OCI-LY1 (cell line): ENCODE measurements around the gene TNS3.

Source experiments
- H2AFZ ChIP-seq: fragments of 200-600 bp; sonication (generic), shearing (Covaris generic); 2 replicates; pipeline ENCODE4 v1.6.0; 2014; ENCODE audit warnings: antibody characterized with exemption, mild to moderate bottlenecking, low read length
- H3F3A ChIP-seq: fragments of 200-600 bp; sonication (generic), shearing (Covaris generic); 2 replicates; pipeline ENCODE4 v1.6.0; 2014; ENCODE audit warnings: mild to moderate bottlenecking, antibody characterized with exemption, low read length, moderate library complexity; ENCODE audit not compliant: insufficient read depth
- H3K27ac ChIP-seq: fragments of 200-600 bp; sonication (generic); 2 replicates; pipeline ENCODE4 v1.5.1; 2014; ENCODE audit warnings: low read length, mixed run types, mild to moderate bottlenecking, low read depth; ENCODE audit not compliant: poor library complexity, severe bottlenecking
- H3K27me3 ChIP-seq: fragments of 200-600 bp; sonication (generic); 2 replicates; pipeline ENCODE4 v1.6.0; 2014; ENCODE audit warnings: antibody characterized with exemption, mild to moderate bottlenecking, low read length, moderate library complexity; ENCODE audit not compliant: insufficient read depth
- H3K36me3 ChIP-seq: fragments of 200-600 bp; sonication (generic); 2 replicates; pipeline ENCODE4 v1.6.1; 2014; ENCODE audit warnings: mild to moderate bottlenecking, antibody characterized with exemption, low read length, moderate library complexity, mixed read lengths; ENCODE audit not compliant: insufficient read depth
- H3K4me1 ChIP-seq: fragments of 200-600 bp; sonication (generic); 2 replicates; pipeline ENCODE4 v1.5.1; 2014; ENCODE audit warnings: mild to moderate bottlenecking, low read length, moderate library complexity; ENCODE audit not compliant: insufficient read depth, severe bottlenecking
- H3K4me2 ChIP-seq: fragments of 200-600 bp; sonication (generic), shearing (Covaris generic); 2 replicates; pipeline ENCODE4 v1.6.1; 2014; ENCODE audit warnings: low read length
- H3K4me3 ChIP-seq: fragments of 200-600 bp; sonication (generic); 2 replicates; pipeline ENCODE4 v1.5.1; 2014; ENCODE audit warnings: low read length, low read depth, mild to moderate bottlenecking, mixed read lengths; ENCODE audit not compliant: poor library complexity, severe bottlenecking
- H3K79me2 ChIP-seq: fragments of 200-600 bp; shearing (Covaris generic); 2 replicates; pipeline ENCODE4 v1.6.1; 2016; ENCODE audit warnings: mixed run types, low read length, mixed read lengths; ENCODE audit not compliant: insufficient read depth
- H3K9ac ChIP-seq: fragments of 200-600 bp; sonication (generic), shearing (Covaris generic); 2 replicates; pipeline ENCODE4 v1.6.1; 2014; ENCODE audit warnings: mild to moderate bottlenecking, low read length, mixed read lengths
- H3K9me2 ChIP-seq: fragments of 200-600 bp; sonication (generic), shearing (Covaris generic); 2 replicates; pipeline ENCODE4 v1.6.1; 2014; ENCODE audit warnings: low read depth, mild to moderate bottlenecking, low read length, mixed read lengths
- H3K9me3 ChIP-seq: fragments of 200-600 bp; shearing (Covaris generic); 2 replicates; pipeline ENCODE4 v1.6.1; 2014; ENCODE audit warnings: low read length, mixed read lengths
- H4K20me1 ChIP-seq: fragments of 200-600 bp; sonication (generic), shearing (Covaris generic); 2 replicates; pipeline ENCODE4 v1.6.0; 2016; ENCODE audit warnings: mild to moderate bottlenecking, low read length; ENCODE audit not compliant: insufficient read depth
- EZH2 ChIP-seq: fragments of 200-600 bp; sonication (generic), shearing (Covaris generic); IDR thresholded peaks from 2 replicates; pipeline ENCODE4 v1.8.0; 2017; ENCODE audit warnings: borderline replicate concordance, mixed run types, mild to moderate bottlenecking, antibody characterized with exemption, low read length, moderate library complexity, mixed read lengths
- TF ChIP-seq, protein P1 (sequence below): fragments of 200-600 bp; sonication (generic), shearing (Covaris generic); IDR thresholded peaks from 2 replicates; pipeline ENCODE4 v1.5.1; 2017; ENCODE audit warnings: mild to moderate bottlenecking, antibody characterized with exemption, low read length, moderate library complexity, mixed read lengths

Gene TNS3

DNA sequence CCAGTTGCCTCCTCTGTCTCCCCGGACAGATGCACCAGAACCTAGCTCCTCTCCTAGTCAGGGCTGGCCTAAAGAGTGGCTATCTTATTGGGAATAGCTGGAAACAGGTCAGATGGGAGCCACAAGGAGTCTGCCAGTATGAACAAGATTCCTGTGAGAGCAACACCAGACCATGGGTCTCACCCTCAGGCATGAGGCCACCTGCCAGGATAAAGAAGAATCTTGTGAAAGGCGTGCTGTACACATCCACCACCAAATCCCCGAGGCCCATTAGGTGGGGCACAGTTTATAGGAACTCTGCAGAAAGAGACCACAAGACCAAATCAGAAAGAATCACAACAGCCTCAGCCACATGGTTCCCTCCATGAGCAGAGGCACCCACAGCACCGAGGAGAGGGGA, 325.9 kb downstream of the TNS3 start:
- no peak overlapping the region for H3K27ac ChIP-seq
- H3K79me2 ChIP-seq: no peaks in the 10 kb centered on the region
- no peak overlapping the region for H2AFZ ChIP-seq
- peaks cover 5% of the 10 kb centered on the region; the same call in 1 of the 2 replicates for H3K9me3 ChIP-seq
- H3K4me1 ChIP-seq: peaks cover 16% of the 10 kb centered on the region
- no peak for TF ChIP-seq EZH2
- TF ChIP-seq, protein P1, sequence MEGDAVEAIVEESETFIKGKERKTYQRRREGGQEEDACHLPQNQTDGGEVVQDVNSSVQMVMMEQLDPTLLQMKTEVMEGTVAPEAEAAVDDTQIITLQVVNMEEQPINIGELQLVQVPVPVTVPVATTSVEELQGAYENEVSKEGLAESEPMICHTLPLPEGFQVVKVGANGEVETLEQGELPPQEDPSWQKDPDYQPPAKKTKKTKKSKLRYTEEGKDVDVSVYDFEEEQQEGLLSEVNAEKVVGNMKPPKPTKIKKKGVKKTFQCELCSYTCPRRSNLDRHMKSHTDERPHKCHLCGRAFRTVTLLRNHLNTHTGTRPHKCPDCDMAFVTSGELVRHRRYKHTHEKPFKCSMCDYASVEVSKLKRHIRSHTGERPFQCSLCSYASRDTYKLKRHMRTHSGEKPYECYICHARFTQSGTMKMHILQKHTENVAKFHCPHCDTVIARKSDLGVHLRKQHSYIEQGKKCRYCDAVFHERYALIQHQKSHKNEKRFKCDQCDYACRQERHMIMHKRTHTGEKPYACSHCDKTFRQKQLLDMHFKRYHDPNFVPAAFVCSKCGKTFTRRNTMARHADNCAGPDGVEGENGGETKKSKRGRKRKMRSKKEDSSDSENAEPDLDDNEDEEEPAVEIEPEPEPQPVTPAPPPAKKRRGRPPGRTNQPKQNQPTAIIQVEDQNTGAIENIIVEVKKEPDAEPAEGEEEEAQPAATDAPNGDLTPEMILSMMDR: no peak
- H3K9ac ChIP-seq: no peak overlapping the region
- H4K20me1 ChIP-seq: no peaks in the 10 kb centered on the region
- H3K36me3 ChIP-seq: no peaks in the 10 kb centered on the region; the same call in 1 of the 2 replicates
- peaks cover 6% of the 10 kb centered on the region; the same call in 1 of the 2 replicates for H3K27me3 ChIP-seq
- H3K4me2 ChIP-seq: no peak overlapping the region
- no peaks in the 10 kb centered on the region for H3F3A ChIP-seq
- H3K4me3 ChIP-seq: no peak overlapping the region
- no peaks in the 10 kb centered on the region for H3K9me2 ChIP-seq

DNA sequence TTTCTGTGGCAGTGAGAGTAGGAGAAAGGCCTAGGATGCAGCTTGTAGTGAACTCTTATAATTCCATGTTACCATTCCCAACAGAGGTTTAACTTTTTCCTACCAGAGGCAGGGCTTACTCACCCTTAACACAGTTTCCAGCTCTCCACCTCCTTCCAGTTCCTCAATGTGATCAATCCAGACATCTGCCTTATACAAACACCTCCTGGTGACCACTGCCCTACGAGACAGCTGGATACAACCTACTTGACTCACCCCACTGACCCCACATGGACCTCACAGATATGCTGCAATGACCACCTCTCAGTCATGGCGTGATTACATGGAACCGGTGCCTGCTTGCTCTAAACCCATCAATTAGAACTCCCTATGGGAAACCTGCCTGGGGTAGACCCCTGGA, 326.5 kb downstream of the TNS3 start:
- Histone ChIP-seq H3K9ac (no peak overlapping the region), H3K4me1 (peaks cover 16% of the 10 kb centered on the region), H2AFZ (no peak overlapping the region), H4K20me1 (no peaks in the 10 kb centered on the region), H3F3A (no peaks in the 10 kb centered on the region), H3K4me3 (no peak overlapping the region), H3K27ac (no peak overlapping the region), H3K36me3 (no peaks in the 10 kb centered on the region; the same call in 1 of the 2 replicates), H3K79me2 (no peaks in the 10 kb centered on the region), H3K9me3 (peaks cover 5% of the 10 kb centered on the region; the same call in 1 of the 2 replicates), H3K9me2 (no peaks in the 10 kb centered on the region), H3K4me2 (peak overlapping the region; percentile 76; the same call in 1 of the 2 replicates), H3K27me3 (peaks cover 6% of the 10 kb centered on the region; the same call in 1 of the 2 replicates)
- no peak for TF ChIP-seq EZH2
- TF ChIP-seq, protein P1: no peak

DNA sequence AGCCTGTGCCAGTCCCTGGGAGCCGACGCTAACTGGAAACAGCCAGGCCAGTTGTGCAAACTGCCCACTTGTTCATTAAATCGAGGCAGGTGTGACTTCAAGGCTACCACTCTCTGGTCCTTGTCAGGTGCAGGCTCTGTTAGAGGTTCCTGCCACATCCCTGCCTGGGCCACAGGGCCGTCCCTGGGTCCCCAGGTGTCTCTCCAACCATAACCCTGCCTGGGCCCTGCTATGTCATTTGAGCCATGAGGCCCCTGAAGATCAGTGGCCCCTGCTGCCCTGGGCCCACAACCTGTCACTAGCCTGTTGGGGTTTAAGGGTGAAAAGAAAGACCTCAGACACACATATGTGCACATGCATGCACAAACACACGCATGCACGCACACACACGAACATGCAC, 326.9 kb downstream of the TNS3 start:
- no peak overlapping the region for H2AFZ ChIP-seq
- H3K4me3 ChIP-seq: peak overlapping the region; percentile 60
- no peak overlapping the region for H3K27ac ChIP-seq
- H3K27me3 ChIP-seq: peaks cover 6% of the 10 kb centered on the region; the same call in 1 of the 2 replicates
- no peaks in the 10 kb centered on the region for H3K79me2 ChIP-seq
- no peaks in the 10 kb centered on the region for H3K9me2 ChIP-seq
- no peaks in the 10 kb centered on the region for H3F3A ChIP-seq
- H3K36me3 ChIP-seq: no peaks in the 10 kb centered on the region; the same call in 1 of the 2 replicates
- peak overlapping the region; percentile 46; the same call in 1 of the 2 replicates for H3K9ac ChIP-seq
- peaks cover 5% of the 10 kb centered on the region; the same call in 1 of the 2 replicates for H3K9me3 ChIP-seq
- no peak for TF ChIP-seq EZH2
- TF ChIP-seq, protein P1: no peak
- peaks cover 16% of the 10 kb centered on the region for H3K4me1 ChIP-seq
- peak overlapping the region; percentile 76 for H3K4me2 ChIP-seq
- no peaks in the 10 kb centered on the region for H4K20me1 ChIP-seq
